Right lobe of liver (tissue), 4 donors: Measurements from ENCODE around the gene PCSK2.

Experiments
- POLR2A ChIP-seq: fragments of 450-650 bp; IDR thresholded peaks from one replicate; pipeline ENCODE4 v1.6.1; 2017; ENCODE audit warnings: antibody characterized with exemption, mild to moderate bottlenecking
- TF ChIP-seq, protein P1 (sequence below), 4 donors: fragments of 200-600 bp in 3 of 4; fragments of 450-650 bp in 1 of 4; IDR thresholded peaks; one replicate each; pipeline versions ENCODE4 v1.5.1 to v1.8.0; 2016 to 2022; ENCODE audit warnings: antibody characterized with exemption in 4 of 4, mild to moderate bottlenecking in 2 of 4
- donor health status: DM: no; HTN: no; CAD: no.
- donor health status: DM: no; HTN: no; CAD: no.
- donor health status: DM: no; HTN: yes; CAD: no.

DNA sequence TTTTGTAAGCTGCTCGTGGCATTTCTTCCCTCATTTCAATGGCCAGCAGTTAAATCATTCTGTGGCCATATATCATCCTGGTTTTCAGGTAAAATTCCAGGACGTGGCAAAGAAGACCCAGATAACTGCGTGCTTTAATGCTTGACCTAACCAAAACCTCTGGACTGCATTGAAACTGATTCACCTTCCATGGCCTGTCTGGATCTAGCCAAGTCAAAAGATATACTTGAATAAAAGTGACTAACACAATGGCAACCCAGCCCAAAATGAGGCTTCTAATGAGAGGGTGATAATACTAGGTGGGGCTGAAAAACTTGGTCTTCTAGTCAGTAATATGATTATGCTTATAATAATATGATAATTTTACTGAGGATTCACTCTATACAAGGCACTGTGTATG is 16.5 kb upstream of the PCSK2 start:
- TF ChIP-seq, protein P1, sequence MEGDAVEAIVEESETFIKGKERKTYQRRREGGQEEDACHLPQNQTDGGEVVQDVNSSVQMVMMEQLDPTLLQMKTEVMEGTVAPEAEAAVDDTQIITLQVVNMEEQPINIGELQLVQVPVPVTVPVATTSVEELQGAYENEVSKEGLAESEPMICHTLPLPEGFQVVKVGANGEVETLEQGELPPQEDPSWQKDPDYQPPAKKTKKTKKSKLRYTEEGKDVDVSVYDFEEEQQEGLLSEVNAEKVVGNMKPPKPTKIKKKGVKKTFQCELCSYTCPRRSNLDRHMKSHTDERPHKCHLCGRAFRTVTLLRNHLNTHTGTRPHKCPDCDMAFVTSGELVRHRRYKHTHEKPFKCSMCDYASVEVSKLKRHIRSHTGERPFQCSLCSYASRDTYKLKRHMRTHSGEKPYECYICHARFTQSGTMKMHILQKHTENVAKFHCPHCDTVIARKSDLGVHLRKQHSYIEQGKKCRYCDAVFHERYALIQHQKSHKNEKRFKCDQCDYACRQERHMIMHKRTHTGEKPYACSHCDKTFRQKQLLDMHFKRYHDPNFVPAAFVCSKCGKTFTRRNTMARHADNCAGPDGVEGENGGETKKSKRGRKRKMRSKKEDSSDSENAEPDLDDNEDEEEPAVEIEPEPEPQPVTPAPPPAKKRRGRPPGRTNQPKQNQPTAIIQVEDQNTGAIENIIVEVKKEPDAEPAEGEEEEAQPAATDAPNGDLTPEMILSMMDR (IDR thresholded peaks at IDR 0.05): no peak
- TF ChIP-seq POLR2A: no peak
